ENCODE results near the gene IKBIP. TPM values are rescaled to one million over a fixed set of nuclear protein-coding genes. Genes with fewer than 3 reads are reported as not detected.
"Not testable (repeated sequence)": the region's sequence is repeated elsewhere in the genome, so short reads cannot be mapped to it uniquely, and the experiment has no call there.

The IKBIP gene
- total RNA-seq, 4 donors from 2014 or later, result 4.2 to 14.0 (median 10.2) TPM

DNA sequence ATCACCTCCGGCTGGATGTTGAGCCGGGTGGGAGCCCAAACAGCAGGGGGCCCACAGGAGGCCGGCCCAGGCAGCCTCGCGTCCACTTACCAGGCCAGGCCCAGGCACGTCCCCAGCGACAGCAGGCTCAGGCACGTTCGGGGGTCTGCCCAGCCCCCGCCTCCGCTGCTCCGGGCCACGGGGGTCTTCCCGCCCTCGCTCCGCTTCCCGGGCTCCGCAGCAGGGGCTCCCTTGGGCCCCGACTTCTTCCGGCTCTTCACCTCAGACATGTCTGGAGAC is 216 bp downstream of the IKBIP start:
- Histone ChIP-seq H3K9me3 (no peaks in the 10 kb centered on the region), H3K36me3 (peaks cover 0 to 10% (median 7%) of the 10 kb centered on the region in 4 donors), H3K4me3 (peak overlapping the region; percentile 73 to 97 (median 92)), H3K27me3 (no peaks in the 10 kb centered on the region), H3K4me1 (peaks cover 8 to 33% (median 31%) of the 10 kb centered on the region in 4 donors), H3K27ac (replicated peaks in 1 of 4) (peak overlapping the region; percentile 83 to 89 (median 86))
- no CpG with 5 or more reads among the region's 20 CpGs for WGBS
- DNase-seq (ENCODE audit: extremely low spot score), result no peak
- no peak for TF ChIP-seq EP300 (IDR thresholded peaks at IDR 0.05)
- no peak for TF ChIP-seq POLR2A (IDR thresholded peaks at IDR 0.05; ENCODE audit: low read depth)
- TF ChIP-seq POLR2AphosphoS5 (IDR thresholded peaks at IDR 0.05), result no peak
- TF ChIP-seq CTCF (IDR thresholded peaks at IDR 0.05), result no peak
- intact Hi-C loops (cut with DNase I), result loop anchor here (2.0 kb wide), 1 partner anchor 52 kb away; the partner anchor contains the start of gene SLC25A3

DNA sequence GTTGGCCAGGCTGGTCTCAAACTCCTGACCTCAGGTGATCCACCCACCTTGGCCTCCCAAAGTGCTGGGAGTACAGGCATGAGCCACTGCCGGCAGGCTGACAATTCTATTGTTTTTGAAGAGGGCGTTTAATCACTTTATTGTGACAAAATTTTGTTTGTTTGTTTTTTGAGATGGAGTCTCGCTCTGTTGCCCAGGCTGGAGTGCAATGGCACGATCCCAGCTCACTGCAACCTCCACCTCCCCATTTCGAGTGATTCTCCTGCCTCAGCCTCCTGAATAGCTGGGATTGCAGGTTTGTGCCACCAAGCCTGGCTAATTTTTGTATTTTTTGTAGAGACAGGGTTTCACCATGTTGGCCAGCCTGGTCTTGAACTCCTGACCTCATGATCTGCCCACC is 1.8 kb downstream of the IKBIP start:
- intact Hi-C loops (cut with DNase I); H3K27me3 ChIP-seq; H3K27ac ChIP-seq (replicated peaks in 1 of 4); H3K36me3 ChIP-seq; DNase-seq (ENCODE audit: extremely low spot score); H3K9me3 ChIP-seq; H3K4me3 ChIP-seq: not testable (repeated sequence)
- WGBS, result 96% methylated on average over 5 of the region's 5 CpGs
- peaks cover 8 to 33% (median 31%) of the 10 kb centered on the region in 4 donors for H3K4me1 ChIP-seq

DNA sequence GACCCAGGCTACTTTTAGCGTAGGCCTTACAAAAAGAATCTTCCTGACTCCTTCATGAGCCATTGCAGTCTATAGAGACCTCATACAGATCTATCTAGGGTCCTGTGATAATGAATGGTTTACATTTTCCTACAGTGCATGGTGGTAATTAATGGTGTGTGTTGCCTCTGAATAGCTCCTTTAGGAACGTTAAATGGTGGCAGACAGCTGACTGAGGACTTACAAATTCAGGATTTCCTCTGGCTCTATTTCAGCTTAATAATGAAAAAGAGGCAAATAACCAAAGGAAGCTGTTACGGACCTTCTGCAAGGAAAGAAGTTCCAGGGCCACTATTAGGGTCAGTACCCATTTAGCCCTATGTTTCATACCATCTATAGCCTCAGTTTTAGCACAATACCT is 5.1 kb downstream of the IKBIP start:
- intact Hi-C loops (cut with DNase I), result no loop called here
- no peak for DNase-seq (ENCODE audit: extremely low spot score)
- no peak overlapping the region for H3K27ac ChIP-seq (replicated peaks in 1 of 4)
- no peaks in the 10 kb centered on the region for H3K27me3 ChIP-seq
- TF ChIP-seq CTCF (IDR thresholded peaks at IDR 0.05), result no peak
- no peak for TF ChIP-seq EP300 (IDR thresholded peaks at IDR 0.05)
- no peak for TF ChIP-seq POLR2A (IDR thresholded peaks at IDR 0.05; ENCODE audit: low read depth)
- no peak for TF ChIP-seq POLR2AphosphoS5 (IDR thresholded peaks at IDR 0.05)
- no peaks in the 10 kb centered on the region for H3K9me3 ChIP-seq
- no peaks in the 10 kb centered on the region for H3K36me3 ChIP-seq
- WGBS, result 77% methylated on average over 3 of the region's 3 CpGs
- H3K4me1 ChIP-seq, result peaks cover 8 to 18% (median 14%) of the 10 kb centered on the region in 4 donors
- H3K4me3 ChIP-seq, result no peak overlapping the region

GRCh38 chr12:98638009-98638408 is 6.6 kb downstream of the IKBIP start:
- Histone ChIP-seq H3K4me3 (no peak overlapping the region), H3K27me3 (no peaks in the 10 kb centered on the region), H3K9me3 (no peaks in the 10 kb centered on the region), H3K4me1 (peaks cover 0 to 5% (median 3%) of the 10 kb centered on the region in 4 donors), H3K27ac (replicated peaks in 1 of 4) (no peak overlapping the region), H3K36me3 (no peaks in the 10 kb centered on the region)
- TF ChIP-seq POLR2A (IDR thresholded peaks at IDR 0.05; ENCODE audit: low read depth) (no peak), CTCF (IDR thresholded peaks at IDR 0.05) (no peak), POLR2AphosphoS5 (IDR thresholded peaks at IDR 0.05) (no peak), EP300 (IDR thresholded peaks at IDR 0.05) (no peak)
- no peak for DNase-seq (ENCODE audit: extremely low spot score)
- WGBS, result 100% methylated on average over 2 of the region's 2 CpGs
- intact Hi-C loops (cut with DNase I), result no loop called here

- Histone ChIP-seq H3K36me3 (no peaks in the 10 kb centered on the region), H3K27ac (replicated peaks in 1 of 4) (no peak overlapping the region), H3K4me3 (no peak overlapping the region), H3K27me3 (no peaks in the 10 kb centered on the region), H3K9me3 (no peaks in the 10 kb centered on the region), H3K4me1 (no peaks in the 10 kb centered on the region)
- TF ChIP-seq EP300 (IDR thresholded peaks at IDR 0.05) (no peak), CTCF (IDR thresholded peaks at IDR 0.05) (no peak), POLR2AphosphoS5 (IDR thresholded peaks at IDR 0.05) (no peak), POLR2A (IDR thresholded peaks at IDR 0.05; ENCODE audit: low read depth) (no peak)
- 83% methylated on average over 2 of the region's 2 CpGs for WGBS
- no peak for DNase-seq (ENCODE audit: extremely low spot score)
- intact Hi-C loops (cut with DNase I), result no loop called here
Measured at GRCh38 chr12:98637068-98637467, 7.5 kb downstream of the IKBIP start.
